OCI-LY1 (cell line): ENCODE measurements around the gene TRIM7.

Source experiments
- H2AFZ ChIP-seq: fragments of 200-600 bp; sonication (generic), shearing (Covaris generic); 2 replicates; pipeline ENCODE4 v1.6.0; 2014; ENCODE audit warnings: antibody characterized with exemption, mild to moderate bottlenecking, low read length
- H3F3A ChIP-seq: fragments of 200-600 bp; sonication (generic), shearing (Covaris generic); 2 replicates; pipeline ENCODE4 v1.6.0; 2014; ENCODE audit warnings: mild to moderate bottlenecking, antibody characterized with exemption, low read length, moderate library complexity; ENCODE audit not compliant: insufficient read depth
- H3K27ac ChIP-seq: fragments of 200-600 bp; sonication (generic); 2 replicates; pipeline ENCODE4 v1.5.1; 2014; ENCODE audit warnings: low read length, mixed run types, mild to moderate bottlenecking, low read depth; ENCODE audit not compliant: poor library complexity, severe bottlenecking
- H3K27me3 ChIP-seq: fragments of 200-600 bp; sonication (generic); 2 replicates; pipeline ENCODE4 v1.6.0; 2014; ENCODE audit warnings: antibody characterized with exemption, mild to moderate bottlenecking, low read length, moderate library complexity; ENCODE audit not compliant: insufficient read depth
- H3K36me3 ChIP-seq: fragments of 200-600 bp; sonication (generic); 2 replicates; pipeline ENCODE4 v1.6.1; 2014; ENCODE audit warnings: mild to moderate bottlenecking, antibody characterized with exemption, low read length, moderate library complexity, mixed read lengths; ENCODE audit not compliant: insufficient read depth
- H3K4me1 ChIP-seq: fragments of 200-600 bp; sonication (generic); 2 replicates; pipeline ENCODE4 v1.5.1; 2014; ENCODE audit warnings: mild to moderate bottlenecking, low read length, moderate library complexity; ENCODE audit not compliant: insufficient read depth, severe bottlenecking
- H3K4me2 ChIP-seq: fragments of 200-600 bp; sonication (generic), shearing (Covaris generic); 2 replicates; pipeline ENCODE4 v1.6.1; 2014; ENCODE audit warnings: low read length
- H3K4me3 ChIP-seq: fragments of 200-600 bp; sonication (generic); 2 replicates; pipeline ENCODE4 v1.5.1; 2014; ENCODE audit warnings: low read length, low read depth, mild to moderate bottlenecking, mixed read lengths; ENCODE audit not compliant: poor library complexity, severe bottlenecking
- H3K79me2 ChIP-seq: fragments of 200-600 bp; shearing (Covaris generic); 2 replicates; pipeline ENCODE4 v1.6.1; 2016; ENCODE audit warnings: mixed run types, low read length, mixed read lengths; ENCODE audit not compliant: insufficient read depth
- H3K9ac ChIP-seq: fragments of 200-600 bp; sonication (generic), shearing (Covaris generic); 2 replicates; pipeline ENCODE4 v1.6.1; 2014; ENCODE audit warnings: mild to moderate bottlenecking, low read length, mixed read lengths
- H3K9me2 ChIP-seq: fragments of 200-600 bp; sonication (generic), shearing (Covaris generic); 2 replicates; pipeline ENCODE4 v1.6.1; 2014; ENCODE audit warnings: low read depth, mild to moderate bottlenecking, low read length, mixed read lengths
- H3K9me3 ChIP-seq: fragments of 200-600 bp; shearing (Covaris generic); 2 replicates; pipeline ENCODE4 v1.6.1; 2014; ENCODE audit warnings: low read length, mixed read lengths
- H4K20me1 ChIP-seq: fragments of 200-600 bp; sonication (generic), shearing (Covaris generic); 2 replicates; pipeline ENCODE4 v1.6.0; 2016; ENCODE audit warnings: mild to moderate bottlenecking, low read length; ENCODE audit not compliant: insufficient read depth
- CTCF ChIP-seq: fragments of 200-600 bp; sonication (generic), shearing (Covaris generic); IDR thresholded peaks from 2 replicates; pipeline ENCODE4 v1.5.1; 2017; ENCODE audit warnings: mild to moderate bottlenecking, antibody characterized with exemption, low read length, moderate library complexity, mixed read lengths
- EZH2 ChIP-seq: fragments of 200-600 bp; sonication (generic), shearing (Covaris generic); IDR thresholded peaks from 2 replicates; pipeline ENCODE4 v1.8.0; 2017; ENCODE audit warnings: borderline replicate concordance, mixed run types, mild to moderate bottlenecking, antibody characterized with exemption, low read length, moderate library complexity, mixed read lengths

The TRIM7 gene

GRCh38 chr5:181156758-181157157, 48.2 kb downstream of the TRIM7 start:
- no peaks in the 10 kb centered on the region for H3K9me3 ChIP-seq
- H2AFZ ChIP-seq = no peak overlapping the region
- peak overlapping the region; percentile 21 for H3K27ac ChIP-seq
- peak overlapping the region; percentile 12; the same call in 1 of the 2 replicates for H3K4me2 ChIP-seq
- H3F3A ChIP-seq = no peaks in the 10 kb centered on the region
- no peaks in the 10 kb centered on the region for H4K20me1 ChIP-seq
- no peaks in the 10 kb centered on the region for H3K79me2 ChIP-seq
- H3K9ac ChIP-seq = no peak overlapping the region
- no peaks in the 10 kb centered on the region for H3K9me2 ChIP-seq
- H3K36me3 ChIP-seq = no peaks in the 10 kb centered on the region
- H3K27me3 ChIP-seq = no peaks in the 10 kb centered on the region; the same call in 1 of the 2 replicates
- no peak overlapping the region for H3K4me3 ChIP-seq
- TF ChIP-seq CTCF = no peak
- no peak for TF ChIP-seq EZH2
- peaks cover 34% of the 10 kb centered on the region for H3K4me1 ChIP-seq

- Histone ChIP-seq H3K27me3 (no peaks in the 10 kb centered on the region; the same call in 1 of the 2 replicates), H4K20me1 (no peaks in the 10 kb centered on the region), H3K36me3 (no peaks in the 10 kb centered on the region), H3K4me1 (peaks cover 38% of the 10 kb centered on the region), H2AFZ (no peak overlapping the region), H3K9me3 (no peaks in the 10 kb centered on the region), H3K79me2 (no peaks in the 10 kb centered on the region), H3K4me3 (no peak overlapping the region), H3K9ac (no peak overlapping the region), H3K4me2 (no peak overlapping the region), H3K9me2 (no peaks in the 10 kb centered on the region), H3F3A (no peaks in the 10 kb centered on the region), H3K27ac (no peak overlapping the region)
- no peak for TF ChIP-seq EZH2
- no peak for TF ChIP-seq CTCF
Observed at GRCh38 chr5:181153814-181154213, 51.2 kb downstream of the TRIM7 start.

- TF ChIP-seq EZH2 = no peak
- no peak for TF ChIP-seq CTCF
- Histone ChIP-seq H3K27me3 (no peaks in the 10 kb centered on the region; the same call in 1 of the 2 replicates), H3K36me3 (no peaks in the 10 kb centered on the region)
Observed at GRCh38 chr5:181152406-181152805, 52.6 kb downstream of the TRIM7 start.

More at GRCh38 chr5:181152406-181152805, 52.6 kb downstream of the TRIM7 start:
- Histone ChIP-seq H3K4me3 (no peak overlapping the region), H3K9me2 (no peaks in the 10 kb centered on the region), H3K9ac (no peak overlapping the region), H2AFZ (no peak overlapping the region), H3K4me2 (no peak overlapping the region), H3K4me1 (peaks cover 38% of the 10 kb centered on the region), H3K9me3 (no peaks in the 10 kb centered on the region), H3F3A (no peaks in the 10 kb centered on the region), H3K79me2 (no peaks in the 10 kb centered on the region), H3K27ac (no peak overlapping the region), H4K20me1 (no peaks in the 10 kb centered on the region)
